Measurements from ENCODE around the gene BCAT1.
"Not testable (repeated sequence)": the region's sequence is repeated elsewhere in the genome, so short reads cannot be mapped to it uniquely, and the experiment has no call there.

The BCAT1 gene

DNA sequence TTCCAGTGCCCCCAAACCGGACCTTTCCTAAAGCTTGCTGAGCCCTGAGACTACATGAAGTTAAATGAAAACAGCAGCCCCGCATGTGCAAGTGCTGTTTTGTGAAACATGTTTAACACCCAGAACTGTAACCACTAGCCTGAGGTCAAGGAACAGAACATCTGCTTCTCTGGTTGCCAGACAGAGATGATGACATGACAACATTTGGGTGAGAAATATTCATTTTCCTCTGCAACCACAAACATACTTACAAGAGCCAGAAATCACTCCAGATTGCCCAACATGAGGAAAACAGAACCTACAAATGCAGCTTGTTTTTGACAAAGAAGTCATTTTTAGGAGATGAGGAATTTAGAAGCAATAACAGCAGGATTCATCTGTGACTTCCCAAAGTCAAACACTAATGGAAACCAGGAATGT lies 110.4 kb downstream of the BCAT1 start:
- no peaks in the 10 kb centered on the region for H3K9me3 Mint-ChIP-seq
- no peak overlapping the region for H3K27ac Mint-ChIP-seq

DNA sequence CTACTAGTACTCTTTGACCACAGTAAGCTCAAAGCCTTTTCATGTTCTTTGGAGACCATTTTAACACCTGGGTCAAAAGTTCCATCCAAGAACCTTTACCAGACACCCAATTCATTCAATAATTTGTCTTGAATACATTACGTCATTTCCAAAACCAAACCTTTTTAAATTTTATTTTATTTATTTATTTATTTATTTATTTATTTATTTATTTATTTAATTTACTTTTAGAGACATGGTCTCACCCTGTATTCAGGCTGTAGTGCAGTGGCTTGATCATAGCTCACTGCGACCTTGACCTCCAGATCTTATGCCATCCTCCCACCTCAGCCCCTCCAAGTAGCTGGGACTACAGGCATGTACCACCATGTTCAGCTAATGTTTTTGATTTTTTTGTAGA lies 113.5 kb downstream of the BCAT1 start:
- Mint-ChIP-seq H3K27me3 (peaks cover 7% of the 10 kb centered on the region), H3K4me3 (no peak overlapping the region), H3K27ac (no peak overlapping the region), H3K36me3 (no peaks in the 10 kb centered on the region), H3K4me1 (peaks cover 10% of the 10 kb centered on the region), H3K9me3 (no peaks in the 10 kb centered on the region)
- no peak for ATAC-seq (ENCODE audit: low read depth)
- DNase-seq (ENCODE audit: low spot score in 2 of 2): no peak

More for the DNA sequence above, 110.4 kb downstream of the BCAT1 start:
- Mint-ChIP-seq H3K27me3 (peaks cover 7% of the 10 kb centered on the region), H3K36me3 (no peaks in the 10 kb centered on the region), H3K4me3 (no peak overlapping the region), H3K4me1 (peaks cover 10% of the 10 kb centered on the region)
- DNase-seq (ENCODE audit: low spot score in 2 of 2): no peak
- no peak for ATAC-seq (ENCODE audit: low read depth)

DNA sequence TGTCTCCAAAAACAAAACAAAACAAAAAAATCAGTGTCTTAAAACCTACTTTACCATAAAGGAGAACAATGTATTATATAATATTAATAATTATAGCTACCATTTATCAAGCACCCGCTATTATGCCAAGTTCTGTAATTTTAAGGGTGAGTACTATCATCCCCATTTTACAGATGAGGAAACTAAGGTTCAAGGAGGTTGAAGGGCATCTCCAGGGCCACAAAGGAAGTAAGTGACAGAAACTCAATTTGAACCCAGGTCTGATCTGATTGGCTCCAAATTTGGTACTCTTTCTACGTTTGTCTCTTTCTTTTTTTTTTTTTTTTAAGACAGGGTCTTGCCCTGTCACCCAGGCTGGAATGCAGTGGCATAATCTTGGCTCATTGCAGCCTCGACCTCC lies 115.4 kb downstream of the BCAT1 start:
- Mint-ChIP-seq H3K27me3 (peaks cover 4% of the 10 kb centered on the region), H3K9me3 (no peaks in the 10 kb centered on the region), H3K4me1 (peaks cover 5% of the 10 kb centered on the region), H3K4me3 (no peak overlapping the region), H3K36me3 (no peaks in the 10 kb centered on the region), H3K27ac (no peak overlapping the region)
- ATAC-seq (ENCODE audit: low read depth): no peak
- DNase-seq (ENCODE audit: low spot score in 2 of 2): no peak

DNA sequence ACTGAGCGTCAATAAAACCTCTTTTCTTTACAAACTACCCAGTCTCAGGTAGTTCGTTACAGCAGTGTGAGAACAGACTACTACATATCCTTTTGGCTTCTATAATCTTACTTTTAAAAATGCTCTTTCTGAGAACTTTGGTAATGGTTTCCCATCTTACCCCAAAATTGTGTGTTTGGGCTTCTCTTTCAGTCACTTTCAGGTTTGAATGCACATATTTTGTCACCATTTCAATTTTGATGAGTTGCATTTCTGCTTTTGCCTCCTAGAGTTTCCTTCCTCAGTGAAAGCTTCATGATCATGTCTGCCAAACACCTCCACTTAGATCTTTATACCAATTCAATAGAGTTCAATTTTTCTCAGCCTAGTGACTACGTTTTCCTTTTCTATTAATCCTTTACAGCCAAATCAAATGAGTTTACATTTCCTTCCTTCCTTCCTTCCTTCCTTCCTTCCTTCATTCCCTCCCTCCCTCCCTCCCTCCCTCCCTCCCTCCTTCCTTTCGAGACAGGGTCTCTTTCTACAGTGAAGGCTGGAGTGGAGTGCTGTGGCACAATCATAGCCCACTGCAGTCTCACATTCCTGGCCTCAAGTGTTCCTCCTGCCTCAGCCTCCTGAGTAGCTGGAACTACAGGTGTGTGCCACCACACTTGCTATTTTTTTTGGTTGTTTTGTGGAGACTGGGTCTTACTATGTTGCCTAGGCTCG lies 124.9 kb downstream of the BCAT1 start:
- peak overlapping the region; percentile 74 for H3K27ac Mint-ChIP-seq
- H3K4me3 Mint-ChIP-seq: peak overlapping the region; percentile 16
- H3K36me3 Mint-ChIP-seq: peaks cover 5% of the 10 kb centered on the region
- DNase-seq (ENCODE audit: low spot score in 2 of 2) (no peak), ATAC-seq (ENCODE audit: low read depth) (peak; percentile 73)
- no peaks in the 10 kb centered on the region for H3K27me3 Mint-ChIP-seq
- H3K9me3 Mint-ChIP-seq: no peaks in the 10 kb centered on the region
- peaks cover 24% of the 10 kb centered on the region for H3K4me1 Mint-ChIP-seq

DNA sequence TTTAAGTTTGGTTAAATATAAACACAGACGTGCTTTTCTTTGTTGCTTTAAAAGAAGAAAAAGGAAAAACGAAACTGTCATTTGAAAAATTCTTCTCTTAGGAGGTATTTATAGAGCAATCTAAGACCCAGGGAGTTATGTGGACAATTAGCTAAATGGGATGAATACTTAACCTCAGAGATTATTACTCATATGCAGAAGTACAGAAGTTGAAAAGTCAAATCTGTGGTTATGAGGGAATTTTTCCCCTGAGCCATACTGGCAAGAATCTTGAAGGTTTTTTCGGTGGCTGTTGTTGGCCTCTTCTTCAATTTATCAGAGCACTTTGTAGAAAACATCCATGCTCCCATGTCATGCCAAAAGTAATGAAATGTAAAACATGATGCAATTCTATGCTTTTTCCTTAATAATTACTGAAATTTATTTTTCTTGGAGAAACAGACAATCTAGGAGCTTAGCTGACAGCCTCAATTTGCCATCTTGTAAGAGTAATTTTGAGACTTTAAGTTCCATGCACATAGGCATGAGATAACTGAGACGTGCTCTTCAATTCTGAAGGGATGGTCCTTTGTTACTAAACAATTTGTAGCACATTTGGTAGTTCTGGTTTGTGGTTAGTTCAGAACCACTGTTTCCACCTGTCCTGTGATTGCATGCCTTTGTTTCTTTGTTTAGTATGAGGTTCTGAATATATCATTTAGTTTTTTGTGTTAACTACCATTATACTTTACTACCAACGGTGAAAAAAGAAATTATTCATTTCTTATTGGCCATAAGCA lies 126.6 kb downstream of the BCAT1 start:
- H3K4me1 Mint-ChIP-seq: peaks cover 27% of the 10 kb centered on the region
- H3K4me3 Mint-ChIP-seq: no peak overlapping the region

DNA sequence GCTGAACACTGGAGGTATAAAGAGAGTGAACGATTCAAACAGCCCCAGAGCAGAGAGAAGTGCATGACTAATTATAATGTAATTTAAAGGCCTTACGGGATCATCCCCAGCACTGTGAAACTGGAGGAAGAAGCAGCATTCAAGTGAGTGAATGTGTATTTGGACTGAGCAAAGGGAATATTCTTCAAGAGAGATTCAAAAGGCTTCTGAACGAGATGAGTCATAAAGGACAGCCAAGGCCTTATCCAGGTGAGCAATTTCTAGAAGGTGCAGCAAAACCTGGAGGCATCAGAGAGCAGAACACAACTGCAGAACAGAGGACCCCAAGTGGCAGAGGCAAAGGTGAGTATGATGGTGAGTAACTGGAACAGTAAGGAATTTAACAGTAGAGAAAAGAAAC lies 127.2 kb downstream of the BCAT1 start:
- Mint-ChIP-seq H3K9me3 (no peaks in the 10 kb centered on the region), H3K27ac (no peak overlapping the region), H3K36me3 (peaks cover 5% of the 10 kb centered on the region), H3K4me1 (peaks cover 27% of the 10 kb centered on the region), H3K4me3 (no peak overlapping the region), H3K27me3 (no peaks in the 10 kb centered on the region)
- ATAC-seq (ENCODE audit: low read depth) (no peak), DNase-seq (ENCODE audit: low spot score in 2 of 2) (no peak)

More for the DNA sequence above, 126.6 kb downstream of the BCAT1 start:
- no peaks in the 10 kb centered on the region for H3K27me3 Mint-ChIP-seq
- no peaks in the 10 kb centered on the region for H3K9me3 Mint-ChIP-seq
- H3K36me3 Mint-ChIP-seq: peaks cover 5% of the 10 kb centered on the region
- DNase-seq (ENCODE audit: low spot score in 2 of 2): no peak
- peak; percentile 35 for ATAC-seq (ENCODE audit: low read depth)
- H3K27ac Mint-ChIP-seq: no peak overlapping the region

DNA sequence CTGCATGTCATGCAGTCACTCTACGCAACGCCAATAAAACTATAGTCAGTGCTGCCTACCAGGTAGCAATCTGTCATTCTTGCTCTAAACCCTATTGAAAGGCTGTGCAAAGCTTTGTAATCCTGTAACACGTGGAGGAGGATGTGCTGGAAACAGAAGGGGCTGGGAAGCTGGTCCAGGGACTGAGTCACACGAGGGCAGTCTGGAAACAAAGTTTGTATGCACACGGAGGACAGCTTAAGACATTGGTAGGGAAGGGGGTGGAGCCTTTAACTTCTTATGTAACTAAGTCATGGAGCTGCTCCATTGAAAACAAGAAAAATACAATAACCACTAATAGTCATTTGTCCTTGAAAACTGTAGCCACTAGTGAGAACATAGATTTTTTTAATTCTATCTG lies 128.0 kb downstream of the BCAT1 start:
- no peaks in the 10 kb centered on the region for H3K27me3 Mint-ChIP-seq
- DNase-seq (ENCODE audit: low spot score in 2 of 2): no peak
- no peak overlapping the region for H3K27ac Mint-ChIP-seq
- no peaks in the 10 kb centered on the region for H3K9me3 Mint-ChIP-seq
- peaks cover 27% of the 10 kb centered on the region for H3K4me1 Mint-ChIP-seq
- H3K36me3 Mint-ChIP-seq: peaks cover 5% of the 10 kb centered on the region
- no peak overlapping the region for H3K4me3 Mint-ChIP-seq
- ATAC-seq (ENCODE audit: low read depth): no peak

DNA sequence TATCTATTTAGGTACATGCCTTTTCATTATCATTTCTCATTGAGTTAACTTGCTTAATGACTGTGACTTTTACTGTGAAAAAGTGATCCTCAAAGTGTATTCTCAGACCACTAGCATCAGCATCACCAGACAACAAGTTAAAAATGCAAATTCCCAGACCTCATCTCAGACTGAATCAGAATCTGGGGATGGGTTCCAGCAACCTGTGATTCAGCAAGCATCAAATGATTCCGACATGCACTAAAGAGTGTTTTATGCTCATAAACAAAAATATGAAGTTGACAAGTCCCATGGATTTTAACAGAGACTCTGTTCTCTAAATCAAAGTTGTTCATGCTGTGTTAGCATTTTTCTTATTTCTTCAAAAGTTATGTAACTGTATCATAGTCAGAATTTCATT lies 130.6 kb downstream of the BCAT1 start:
- no peaks in the 10 kb centered on the region for H3K36me3 Mint-ChIP-seq
- ATAC-seq (ENCODE audit: low read depth): no peak
- H3K4me1 Mint-ChIP-seq: peaks cover 26% of the 10 kb centered on the region
- H3K9me3 Mint-ChIP-seq: no peaks in the 10 kb centered on the region
- no peak overlapping the region for H3K4me3 Mint-ChIP-seq
- DNase-seq (ENCODE audit: low spot score in 2 of 2): no peak
- H3K27ac Mint-ChIP-seq: no peak overlapping the region
- no peaks in the 10 kb centered on the region for H3K27me3 Mint-ChIP-seq

DNA sequence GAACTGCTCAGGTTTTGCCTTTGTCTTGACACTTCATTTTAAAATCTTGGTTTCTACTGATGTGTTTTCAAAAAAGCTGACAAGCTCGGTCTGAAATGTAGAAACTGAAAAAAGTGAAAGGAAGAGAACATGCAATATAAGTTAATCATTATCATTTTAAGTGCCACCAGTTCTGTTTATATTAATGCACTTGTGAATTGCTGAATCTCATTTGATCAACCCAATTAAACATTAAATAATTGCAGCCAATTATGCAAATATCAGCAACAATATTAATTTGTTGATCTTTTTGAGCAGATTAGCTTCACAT lies 133.8 kb downstream of the BCAT1 start:
- H3K4me1 Mint-ChIP-seq: peaks cover 12% of the 10 kb centered on the region
- H3K27ac Mint-ChIP-seq: peak overlapping the region; percentile 88
- peak overlapping the region; percentile 78 for H3K4me3 Mint-ChIP-seq
- ATAC-seq (ENCODE audit: low read depth): no peak
- no peaks in the 10 kb centered on the region for H3K36me3 Mint-ChIP-seq
- H3K27me3 Mint-ChIP-seq: no peaks in the 10 kb centered on the region
- H3K9me3 Mint-ChIP-seq: no peaks in the 10 kb centered on the region
- no peak for DNase-seq (ENCODE audit: low spot score in 2 of 2)

DNA sequence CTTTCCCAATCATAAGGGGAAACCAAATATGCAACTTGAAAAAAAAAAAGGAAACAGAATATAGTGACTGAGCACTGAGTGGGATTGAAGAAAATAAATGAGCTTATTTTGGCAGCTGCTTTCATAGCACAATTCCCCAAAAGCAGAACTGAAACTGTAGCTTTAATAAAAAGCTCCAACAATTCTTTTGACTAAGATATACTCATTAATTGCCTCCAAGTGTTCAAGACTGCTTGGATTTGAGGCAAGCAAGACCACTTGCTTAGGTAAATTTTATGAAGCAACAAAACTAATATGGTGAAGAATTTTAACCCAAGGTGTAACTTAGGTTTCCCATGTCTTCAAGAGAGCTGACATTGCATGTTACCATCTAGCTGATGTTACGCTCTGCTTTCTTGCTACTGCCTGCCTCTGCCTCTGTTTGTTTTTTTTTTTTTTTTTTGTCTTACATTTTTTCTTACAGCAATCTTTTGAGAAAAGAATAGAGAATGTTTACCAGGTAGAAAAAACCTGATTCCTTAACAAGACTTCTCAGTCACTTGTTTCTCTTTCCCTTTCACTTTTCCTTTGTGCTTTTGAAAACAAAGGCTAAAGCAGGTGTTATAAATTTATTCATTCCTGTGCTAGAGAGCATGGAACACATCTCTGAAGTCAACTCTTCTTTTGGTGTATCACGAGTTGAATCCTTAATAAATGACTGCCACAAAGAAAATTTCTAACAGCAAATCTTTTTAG lies 134.4 kb downstream of the BCAT1 start:
- no peaks in the 10 kb centered on the region for H3K27me3 Mint-ChIP-seq
- H3K4me1 Mint-ChIP-seq: peaks cover 12% of the 10 kb centered on the region
- peak overlapping the region; percentile 78 for H3K4me3 Mint-ChIP-seq
- peak overlapping the region; percentile 88 for H3K27ac Mint-ChIP-seq
- peak; percentile 95 for ATAC-seq (ENCODE audit: low read depth)
- no peaks in the 10 kb centered on the region for H3K36me3 Mint-ChIP-seq
- no peaks in the 10 kb centered on the region for H3K9me3 Mint-ChIP-seq
- peak; percentile 17 to 21 for DNase-seq (ENCODE audit: low spot score in 2 of 2)

DNA sequence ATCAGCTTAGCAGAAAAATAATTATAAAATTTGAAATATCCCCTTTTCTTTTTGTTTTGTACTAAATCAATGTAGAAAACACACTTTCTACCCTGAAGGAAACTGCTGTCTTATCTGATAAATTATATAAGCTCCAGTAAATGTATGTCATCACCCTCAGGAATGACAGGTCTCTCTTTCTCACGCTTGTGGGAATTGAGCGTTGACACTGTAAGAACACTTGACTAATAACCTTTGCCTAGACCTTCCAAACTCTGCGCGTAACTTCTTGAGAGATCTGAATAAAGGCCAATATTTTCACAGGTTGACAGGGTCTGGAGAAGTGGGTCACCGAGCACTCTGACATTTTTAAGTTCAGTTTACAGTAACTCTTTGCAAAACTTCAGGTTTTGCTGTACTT lies 138.5 kb downstream of the BCAT1 start:
- no peaks in the 10 kb centered on the region for H3K9me3 Mint-ChIP-seq
- no peaks in the 10 kb centered on the region for H3K36me3 Mint-ChIP-seq
- H3K27me3 Mint-ChIP-seq: no peaks in the 10 kb centered on the region
- ATAC-seq (ENCODE audit: low read depth) (no peak), DNase-seq (ENCODE audit: low spot score in 2 of 2) (no peak)
- no peak overlapping the region for H3K27ac Mint-ChIP-seq
- H3K4me3 Mint-ChIP-seq: no peak overlapping the region
- peaks cover 7% of the 10 kb centered on the region for H3K4me1 Mint-ChIP-seq

DNA sequence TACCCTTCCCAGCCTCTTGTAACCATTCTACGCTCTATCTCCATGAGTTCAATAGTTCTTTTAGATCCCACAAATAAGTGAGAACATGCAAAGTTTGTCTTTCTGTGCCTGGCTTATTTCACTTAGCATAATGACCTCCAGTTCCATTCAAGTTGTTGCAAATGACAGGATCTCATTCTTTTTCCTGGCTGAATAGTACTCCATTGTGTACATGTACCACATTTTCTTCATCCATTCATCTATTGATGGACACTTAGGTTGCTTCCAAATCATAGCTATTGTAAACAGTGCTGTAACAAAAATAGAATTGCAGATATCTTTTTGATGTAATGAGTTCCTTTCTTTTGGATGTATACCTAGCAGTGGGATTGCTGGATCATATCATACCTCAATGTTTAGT lies 139.6 kb downstream of the BCAT1 start:
- ATAC-seq (ENCODE audit: low read depth): not testable (repeated sequence)

DNA sequence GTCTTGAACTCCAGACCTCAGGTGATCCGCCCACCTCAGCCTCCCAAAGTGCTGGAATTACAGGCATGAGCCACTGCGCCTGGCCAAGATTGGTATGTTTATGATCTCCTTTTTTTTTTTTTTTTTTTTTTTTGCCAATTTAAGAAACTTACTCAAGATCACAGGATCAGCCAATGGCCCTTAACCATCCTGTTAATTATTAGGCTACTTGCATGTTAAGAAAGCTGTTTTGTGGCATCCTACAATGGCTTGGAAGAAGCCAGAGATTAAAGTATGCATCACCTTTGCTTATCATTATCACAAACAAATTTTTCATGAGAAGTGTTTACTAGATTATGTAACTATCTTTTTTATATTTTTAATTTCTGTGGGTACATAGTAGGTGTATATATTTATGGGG lies 140.2 kb downstream of the BCAT1 start:
- Mint-ChIP-seq H3K4me3 (no peak overlapping the region), H3K36me3 (peaks cover 2% of the 10 kb centered on the region), H3K4me1 (peaks cover 6% of the 10 kb centered on the region), H3K27ac (no peak overlapping the region), H3K27me3 (no peaks in the 10 kb centered on the region), H3K9me3 (peaks cover 2% of the 10 kb centered on the region)
- DNase-seq (ENCODE audit: low spot score in 2 of 2): no peak
- no peak for ATAC-seq (ENCODE audit: low read depth)

More for the DNA sequence above, 139.6 kb downstream of the BCAT1 start:
- H3K4me1 Mint-ChIP-seq; DNase-seq (ENCODE audit: low spot score in 2 of 2); H3K27ac Mint-ChIP-seq; H3K4me3 Mint-ChIP-seq; H3K27me3 Mint-ChIP-seq; H3K9me3 Mint-ChIP-seq; H3K36me3 Mint-ChIP-seq: not testable (repeated sequence)

DNA sequence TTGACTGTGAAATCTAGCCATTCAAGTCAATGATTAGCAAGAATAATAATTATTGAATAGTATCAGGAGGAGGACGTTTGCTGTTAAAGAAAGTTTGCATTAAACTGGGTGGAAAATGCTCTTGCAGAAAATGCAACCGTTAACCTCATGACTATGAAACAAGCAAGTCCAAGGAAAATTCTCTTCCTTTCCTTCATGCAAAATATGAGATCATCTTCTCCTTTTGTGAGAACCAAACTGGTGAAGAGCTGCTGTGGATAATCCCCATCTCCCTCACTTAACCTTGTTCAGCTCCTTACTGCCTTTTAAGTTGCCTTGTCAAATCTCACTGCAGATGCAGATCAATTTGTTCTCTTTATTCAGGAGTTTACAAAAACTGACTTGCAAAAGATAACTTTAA lies 142.5 kb downstream of the BCAT1 start:
- peaks cover 5% of the 10 kb centered on the region for H3K9me3 Mint-ChIP-seq
- no peak overlapping the region for H3K4me3 Mint-ChIP-seq
- no peak overlapping the region for H3K27ac Mint-ChIP-seq
- H3K27me3 Mint-ChIP-seq: no peaks in the 10 kb centered on the region
- H3K36me3 Mint-ChIP-seq: peaks cover 2% of the 10 kb centered on the region
- DNase-seq (ENCODE audit: low spot score in 2 of 2): no peak
- H3K4me1 Mint-ChIP-seq: peaks cover 6% of the 10 kb centered on the region
- no peak for ATAC-seq (ENCODE audit: low read depth)

Data from memory B cell (primary cell).